HEK293 (cell line): ENCODE data around the gene LRBA.

Experiments
- CTCF ChIA-PET: fragments of 350-600 bp; formaldehyde crosslinking; extraction: SDS; loops from one replicate; lab custom pipeline; 2021; ENCODE audit warnings: antibody characterized with exemption; lab: Yijun Ruan, JAX
- POLR2A ChIA-PET: fragments of 300-600 bp; formaldehyde crosslinking; extraction: SDS; loops from one replicate; lab custom pipeline; 2020; ENCODE audit warnings: antibody characterized with exemption, inconsistent platforms; lab: Yijun Ruan, JAX
- H3K27ac ChIP-seq: fragments of 200-500 bp; sonication (Bioruptor generic); 2 replicates; pipeline ENCODE4 v1.5.1; 2014; ENCODE audit warnings: low read depth, low read length, control low read depth, inconsistent platforms; ENCODE audit errors: extremely low read depth
- H3K36me3 ChIP-seq, 2 experiments: fragments of 200-500 bp in 1 of 2; sonication (Bioruptor generic) in 1 of 2; 1 replicate in 1 of 2; 2 replicates in 1 of 2; pipeline ENCODE4 v1.5.1; 2014 to 2017; ENCODE audit warnings: inconsistent platforms in 2 of 2, low read length in 2 of 2; ENCODE audit not compliant: control insufficient read depth in 2 of 2, insufficient read depth in 1 of 2
- H3K4me1 ChIP-seq: fragments of 200-500 bp; sonication (Bioruptor generic); 2 replicates; pipeline ENCODE4 v1.5.1; 2014; ENCODE audit warnings: mild to moderate bottlenecking, low read length, inconsistent platforms; ENCODE audit not compliant: control insufficient read depth, insufficient read depth
- H3K4me3 ChIP-seq: 2 replicates; pipeline ENCODE4 v1.5.1; 2011; ENCODE audit warnings: low read depth, mild to moderate bottlenecking, control low read depth, low read length, moderate library complexity
- H3K9me3 ChIP-seq: fragments of 200-500 bp; sonication (Bioruptor generic); 2 replicates; pipeline ENCODE4 v1.5.1; 2014; ENCODE audit warnings: low read depth, low read length, inconsistent platforms; ENCODE audit not compliant: control insufficient read depth, insufficient read depth
- BCL6B ChIP-seq: fragments of 450-650 bp; formaldehyde crosslinking; IDR thresholded peaks from 2 replicates; pipeline ENCODE4 v1.5.1; 2017; ENCODE audit warnings: missing biosample characterization, missing genetic modification characterization
- PBX3 ChIP-seq: sonication (generic); formaldehyde crosslinking; IDR thresholded peaks from 2 replicates; pipeline ENCODE4 v1.8.1; 2022; ENCODE audit warnings: mild to moderate bottlenecking, moderate library complexity, missing genetic modification reagents
- REST ChIP-seq: fragments of 450-650 bp; formaldehyde crosslinking; IDR thresholded peaks from 2 replicates; pipeline ENCODE4 v1.5.1; 2016; ENCODE audit warnings: missing biosample characterization, missing genetic modification characterization
- WT1 ChIP-seq: fragments of 450-650 bp; formaldehyde crosslinking; IDR thresholded peaks from 2 replicates; pipeline ENCODE4 v1.5.1; 2016; ENCODE audit warnings: missing biosample characterization, missing genetic modification characterization
- ZBTB6 ChIP-seq: fragments of 450-650 bp; formaldehyde crosslinking; IDR thresholded peaks from 2 replicates; pipeline ENCODE4 v1.5.1; 2017; ENCODE audit warnings: missing biosample characterization, missing genetic modification characterization
- ZNF248 ChIP-seq: fragments of 450-650 bp; formaldehyde crosslinking; IDR thresholded peaks from 2 replicates; pipeline ENCODE4 v1.5.1; 2017; ENCODE audit warnings: missing biosample characterization, missing genetic modification characterization
- ZNF280C ChIP-seq: fragments of 450-650 bp; formaldehyde crosslinking; IDR thresholded peaks from 2 replicates; pipeline ENCODE4 v1.5.1; 2016; ENCODE audit warnings: missing biosample characterization, missing genetic modification characterization
- ZNF280D ChIP-seq: fragments of 450-650 bp; formaldehyde crosslinking; IDR thresholded peaks from 2 replicates; pipeline ENCODE4 v1.5.1; 2016; ENCODE audit warnings: missing biosample characterization, missing genetic modification characterization
- ZNF335 ChIP-seq: fragments of 450-650 bp; formaldehyde crosslinking; conservative IDR thresholded peaks from 2 replicates; pipeline ENCODE4 v1.5.1; 2016; ENCODE audit warnings: missing biosample characterization, missing genetic modification characterization
- ZNF394 ChIP-seq: fragments of 450-650 bp; formaldehyde crosslinking; IDR thresholded peaks from 2 replicates; pipeline ENCODE4 v1.5.1; 2016; ENCODE audit warnings: missing biosample characterization, missing genetic modification characterization, mild to moderate bottlenecking, moderate library complexity, borderline replicate concordance
- ZNF571 ChIP-seq: fragments of 450-650 bp; formaldehyde crosslinking; IDR thresholded peaks from 2 replicates; pipeline ENCODE4 v1.5.0; 2017; ENCODE audit warnings: missing biosample characterization, missing genetic modification characterization

LRBA gene

GRCh38 chr4:150497612-150498011 lies 517.5 kb downstream of the LRBA start:
- H3K4me1 ChIP-seq: no peaks in the 10 kb centered on the region
- CTCF ChIA-PET: no interaction called here
- no peak overlapping the region for H3K4me3 ChIP-seq
- TF ChIP-seq PBX3 (CRISPR knock-in tag) (no peak), ZBTB6 (tag by site-specific recombination) (no peak), ZNF335 (tag by site-specific recombination) (no peak), ZNF571 (tag by site-specific recombination) (no peak), BCL6B (tag by site-specific recombination) (no peak), WT1 (tag by site-specific recombination) (no peak), ZNF394 (tag by site-specific recombination) (no peak), ZNF280C (no peak), ZNF248 (tag by site-specific recombination) (no peak)
- POLR2A ChIA-PET: no interaction called here
- H3K36me3 ChIP-seq: no peaks in the 10 kb centered on the region
- no peaks in the 10 kb centered on the region for H3K9me3 ChIP-seq
- H3K27ac ChIP-seq: no peak overlapping the region

- ChIA-PET POLR2A (no interaction called here), CTCF (no interaction called here)
- Histone ChIP-seq H3K27ac (no peak overlapping the region), H3K4me3 (no peak overlapping the region), H3K4me1 (no peaks in the 10 kb centered on the region), H3K36me3 (no peaks in the 10 kb centered on the region), H3K9me3 (no peaks in the 10 kb centered on the region)
- TF ChIP-seq REST: peak; percentile 61; the same call in 1 of the 2 replicates
- TF ChIP-seq ZNF280D (tag by site-specific recombination): no peak
Observed at GRCh38 chr4:150495550-150495949, 519.5 kb downstream of the LRBA start.
